ENCODE data around the gene CRMP1. TPM values are rescaled to one million over a fixed set of nuclear protein-coding genes. Genes with fewer than 3 reads are reported as not detected.
A peak's percentile ranks its signal among the peaks of the same experiment; 100 is the strongest.

The CRMP1 gene
- 0.13 and 1.5 TPM in 2 replicates for total RNA-seq

GRCh38 chr4:5893004-5893580 is at the start of gene CRMP1:
Gene CRMP1, minus strand, starts transcription at chr4:5893086. Its CDS starts 117 bp downstream, at chr4:5892969.
- peak in 1 of 2 donors; percentile 48 for DNase-seq (ENCODE audit: low read depth in 2 of 2)

- no peak for DNase-seq (ENCODE audit: low read depth in 2 of 2)
These were observed 48.7 kb upstream of the CRMP1 start for GRCh38 chr4:5941601-5942000.

GRCh38 chr4:5940470-5941203 is 47.8 kb upstream of the CRMP1 start:
- DNase-seq (ENCODE audit: low read depth in 2 of 2) = no peak

GRCh38 chr4:5933996-5934831 is 41.3 kb upstream of the CRMP1 start:
- DNase-seq (ENCODE audit: low read depth in 2 of 2) = no peak

- no peak for DNase-seq (ENCODE audit: low read depth in 2 of 2)
These were observed 40.2 kb upstream of the CRMP1 start for GRCh38 chr4:5933116-5933515.

- no peak for DNase-seq (ENCODE audit: low read depth in 2 of 2)
These were observed 39.2 kb upstream of the CRMP1 start for GRCh38 chr4:5932035-5932568.

GRCh38 chr4:5931526-5931925 is 38.6 kb upstream of the CRMP1 start:
- no peak for DNase-seq (ENCODE audit: low read depth in 2 of 2)

GRCh38 chr4:5930876-5931275 is 38.0 kb upstream of the CRMP1 start:
- no peak for DNase-seq (ENCODE audit: low read depth in 2 of 2)

- no peak for DNase-seq (ENCODE audit: low read depth in 2 of 2)
These were observed 37.6 kb upstream of the CRMP1 start for GRCh38 chr4:5930456-5930855.

- DNase-seq (ENCODE audit: low read depth in 2 of 2) = no peak
These were observed 36.0 kb upstream of the CRMP1 start for GRCh38 chr4:5928844-5929420.

GRCh38 chr4:5928274-5928673 is 35.4 kb upstream of the CRMP1 start:
- no peak for DNase-seq (ENCODE audit: low read depth in 2 of 2)

GRCh38 chr4:5927747-5928146 is 34.9 kb upstream of the CRMP1 start:
- DNase-seq (ENCODE audit: low read depth in 2 of 2) = no peak

- DNase-seq (ENCODE audit: low read depth in 2 of 2) = no peak
These were observed 34.2 kb upstream of the CRMP1 start for GRCh38 chr4:5927116-5927515.

- DNase-seq (ENCODE audit: low read depth in 2 of 2) = peak; percentile 19 to 40
These were observed 33.7 kb upstream of the CRMP1 start for GRCh38 chr4:5926598-5926997.

GRCh38 chr4:5925419-5926200 is 32.7 kb upstream of the CRMP1 start:
- DNase-seq (ENCODE audit: low read depth in 2 of 2) = no peak

GRCh38 chr4:5924461-5925125 is 31.7 kb upstream of the CRMP1 start:
- no peak for DNase-seq (ENCODE audit: low read depth in 2 of 2)

GRCh38 chr4:5923376-5923775 is 30.5 kb upstream of the CRMP1 start:
- DNase-seq (ENCODE audit: low read depth in 2 of 2) = no peak

GRCh38 chr4:5922556-5922955 is 29.7 kb upstream of the CRMP1 start:
- DNase-seq (ENCODE audit: low read depth in 2 of 2) = no peak

GRCh38 chr4:5921981-5922380 is 29.1 kb upstream of the CRMP1 start:
- no peak for DNase-seq (ENCODE audit: low read depth in 2 of 2)
